HCT116 (cell line): ENCODE measurements around the gene JPH3. TPM values are rescaled to one million over a fixed set of nuclear protein-coding genes. Genes with fewer than 3 reads are reported as not detected.

Experiments used
- ATAC-seq: fragments of 200-7000 bp; cut with Tn5 transposase; 2 replicates; pipeline ENCODE4 v1.9.1; 2020; ENCODE audit warnings: mild to moderate bottlenecking, moderate library complexity
- BruUV-seq: library from RNA; stranded (reverse); fragments of 400-500 nt; replicated peaks from 2 replicates; lab custom pipeline; 2021; lab: Mats Ljungman, UMichigan
- CTCF ChIA-PET: fragments of 300-600 bp; sonication (Branson Sonifier 250); formaldehyde crosslinking; loops from one replicate; lab custom pipeline; 2021; ENCODE audit warnings: antibody characterized with exemption; lab: Charles Lee
- POLR2A ChIA-PET: fragments of 300-600, 350-600 bp; sonication (Branson Sonifier 250); formaldehyde crosslinking; loops from one replicate; lab custom pipeline; 2021; ENCODE audit warnings: antibody characterized with exemption; lab: Charles Lee
- RAD21 ChIA-PET, 2 experiments: fragments of 300-600 bp; sonication (Branson Sonifier 250); formaldehyde crosslinking; loops; one replicate each; lab custom pipeline; 2023; ENCODE audit warnings: low total read pairs in 2 of 2; ENCODE audit not compliant: uncharacterized antibody in 2 of 2, unreplicated experiment in 2 of 2, low non-redundant PET in 1 of 2; lab: Charles Lee
- DNase-seq: peaks from one replicate; pipeline ENCODE4 v3.0.0-alpha.2; 2010; ENCODE audit warnings: low read depth, low spot score
- H2AFZ ChIP-seq: fragments of 200-600 bp; shearing (Covaris generic), sonication (generic); 2 replicates; pipeline ENCODE4 v1.6.1; 2017; ENCODE audit warnings: low read depth, mixed run types, mixed read lengths, antibody characterized with exemption, low read length; ENCODE audit not compliant: poor library complexity, severe bottlenecking
- H3K27ac ChIP-seq: 2 replicates; pipeline ENCODE4 v1.5.1; 2012; ENCODE audit warnings: low read depth, low read length
- H3K27me3 ChIP-seq: fragments of 200-600 bp; sonication (generic); 2 replicates; pipeline ENCODE4 v1.6.1; 2016; ENCODE audit warnings: mixed run types, low read length, mixed read lengths; ENCODE audit not compliant: insufficient read depth
- H3K36me3 ChIP-seq, 2 experiments: fragments of 200-500 bp in 1 of 2; fragments of 200-600 bp in 1 of 2; sonication (Bioruptor generic) in 1 of 2; sonication (generic) in 1 of 2; 2 replicates each; pipeline versions ENCODE4 v1.5.1 to v1.6.1; 2014 to 2016; ENCODE audit warnings: low read length in 2 of 2, inconsistent platforms in 1 of 2, mixed read lengths in 1 of 2, mixed run types in 1 of 2; ENCODE audit not compliant: insufficient read depth in 2 of 2, control insufficient read depth in 1 of 2
- H3K4me1 ChIP-seq, 2 experiments: fragments of 200-600 bp in 1 of 2; sonication (generic) in 1 of 2; 2 replicates each; pipeline versions ENCODE4 v1.5.1 to v1.6.1; 2012 to 2017; ENCODE audit warnings: low read length in 2 of 2, inconsistent platforms in 1 of 2, mild to moderate bottlenecking in 1 of 2, mixed read lengths in 1 of 2, mixed run types in 1 of 2, moderate library complexity in 1 of 2; ENCODE audit not compliant: insufficient read depth in 2 of 2, control insufficient read depth in 1 of 2
- H3K4me2 ChIP-seq: fragments of 200-600 bp; sonication (generic); 2 replicates; pipeline ENCODE4 v1.6.1; 2017; ENCODE audit warnings: mixed run types, low read length, mixed read lengths
- H3K4me3 ChIP-seq, 2 experiments: fragments of 200-600 bp in 1 of 2; sonication (generic) in 1 of 2; replicated peaks in 1 of 2; 2 replicates each; pipeline ENCODE4 v1.5.1; 2011 to 2016; ENCODE audit warnings: low read length in 2 of 2, control low read depth in 1 of 2, low read depth in 1 of 2, mild to moderate bottlenecking in 1 of 2, mixed read lengths in 1 of 2, mixed run types in 1 of 2
- H3K79me2 ChIP-seq: fragments of 200-600 bp; sonication (generic); 2 replicates; pipeline ENCODE4 v1.6.1; 2017; ENCODE audit warnings: mild to moderate bottlenecking, mixed run types, low read length, moderate library complexity, mixed read lengths; ENCODE audit not compliant: insufficient read depth
- H3K9ac ChIP-seq: fragments of 200-600 bp; sonication (generic); 2 replicates; pipeline ENCODE4 v1.6.1; 2016; ENCODE audit warnings: low read length, mixed read lengths
- H3K9me2 ChIP-seq: fragments of 200-600 bp; sonication (generic), shearing (Covaris generic); 2 replicates; pipeline ENCODE4 v1.6.1; 2017; ENCODE audit warnings: mixed run types, mild to moderate bottlenecking, moderate library complexity; ENCODE audit not compliant: insufficient read depth
- H3K9me3 ChIP-seq, 2 experiments: fragments of 200-500 bp in 1 of 2; fragments of 200-600 bp in 1 of 2; sonication (Bioruptor generic) in 1 of 2; sonication (generic) in 1 of 2; 2 replicates each; pipeline ENCODE4 v1.6.1; 2014 to 2017; ENCODE audit warnings: low read length in 2 of 2, mixed read lengths in 2 of 2, inconsistent platforms in 1 of 2, low read depth in 1 of 2, mild to moderate bottlenecking in 1 of 2, mixed run types in 1 of 2, moderate library complexity in 1 of 2; ENCODE audit not compliant: control insufficient read depth in 1 of 2, insufficient read depth in 1 of 2
- H4K20me1 ChIP-seq: fragments of 200-600 bp; sonication (generic), shearing (Covaris generic); 2 replicates; pipeline ENCODE4 v1.6.1; 2017; ENCODE audit warnings: mixed run types, mild to moderate bottlenecking, moderate library complexity; ENCODE audit not compliant: insufficient read depth
- EGR1 ChIP-seq: IDR thresholded peaks from 2 replicates; pipeline ENCODE4 v1.6.1; 2012; ENCODE audit warnings: low read depth
- ELF1 ChIP-seq: IDR thresholded peaks from 2 replicates; pipeline ENCODE4 v1.6.1; 2012; ENCODE audit warnings: low read depth, borderline replicate concordance
- EZH2 ChIP-seq: fragments of 200-600 bp; sonication (generic); IDR thresholded peaks from 2 replicates; pipeline ENCODE4 v1.6.1; 2017; ENCODE audit warnings: antibody characterized with exemption, mixed run types
- REST ChIP-seq: IDR thresholded peaks from 2 replicates; pipeline ENCODE4 v1.6.1; 2012; ENCODE audit warnings: low read depth
- YY1 ChIP-seq: IDR thresholded peaks from 2 replicates; pipeline ENCODE4 v1.6.1; 2011; ENCODE audit warnings: low read length, low read depth, moderate library complexity, mild to moderate bottlenecking; ENCODE audit not compliant: insufficient replicate concordance; ENCODE audit errors: extremely low read depth
- ZBTB33 ChIP-seq: IDR thresholded peaks from 2 replicates; pipeline ENCODE4 v1.6.1; 2011; ENCODE audit warnings: mild to moderate bottlenecking, low read length, moderate library complexity; ENCODE audit not compliant: insufficient replicate concordance; ENCODE audit errors: extremely low read depth
- intact Hi-C: fragments of 100-400 bp; cut with micrococcal nuclease; formaldehyde crosslinking; loops from 2 replicates; pipeline ENCODE4 v1.10.0; 2022
- total RNA-seq: library from RNA; stranded (reverse); gene quantifications from one replicate; pipeline ENCODE4 v1.2.1, GENCODE V29; 2021; ENCODE audit not compliant: unreplicated experiment

Gene JPH3
- total RNA-seq, 1 experiment from 2014 or later: 0.10 TPM

DNA sequence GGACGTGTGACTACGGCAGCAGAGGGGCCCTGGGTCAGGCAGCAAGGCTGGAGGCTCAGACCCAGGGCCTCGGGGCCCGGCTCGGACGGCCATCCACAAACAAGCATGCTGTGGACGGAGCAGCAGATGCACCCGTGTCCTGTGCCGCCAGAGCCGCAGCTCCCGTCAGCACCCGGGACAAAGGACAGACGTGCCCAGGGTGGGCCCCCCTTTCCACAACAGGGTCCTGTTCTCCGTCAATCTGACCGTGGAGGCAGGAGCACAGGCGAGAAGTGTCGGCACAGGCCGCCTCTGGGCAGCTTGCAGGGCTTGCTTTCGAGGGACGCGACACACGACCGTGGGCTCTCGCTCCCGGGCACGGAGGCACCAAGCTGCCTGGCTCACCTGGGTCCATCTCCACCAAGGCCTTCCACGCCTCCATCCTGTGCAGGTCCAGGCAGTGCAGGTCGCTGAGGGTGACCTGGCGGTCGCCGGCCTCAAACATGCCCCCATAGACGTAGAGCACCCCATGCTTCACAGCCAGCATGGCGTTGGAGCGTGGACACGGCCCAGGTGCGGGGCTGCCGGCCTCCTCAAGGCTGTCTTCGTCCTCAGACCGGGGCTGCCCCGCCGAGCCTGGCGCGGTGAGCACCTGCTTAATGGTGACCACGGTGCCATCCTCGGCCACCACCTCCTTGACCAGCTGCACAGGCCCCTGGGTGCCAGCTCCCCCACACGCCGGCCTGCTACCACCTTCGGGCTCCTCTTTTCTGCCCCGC is 106.8 kb downstream of the JPH3 start:
- Histone ChIP-seq H4K20me1 (no peaks in the 10 kb centered on the region), H3K4me2 (no peak overlapping the region), H3K9ac (no peak overlapping the region), H3K79me2 (peaks cover 7% of the 10 kb centered on the region; the same call in 1 of the 2 replicates), H3K9me2 (no peaks in the 10 kb centered on the region), H3K36me3 (peaks cover 11 to 35% of the 10 kb centered on the region in 2 experiments; a peak in 3 of 4 replicates), H3K9me3 (no peaks in the 10 kb centered on the region), H3K4me1 (no peaks in the 10 kb centered on the region), H3K27me3 (no peaks in the 10 kb centered on the region), H3K4me3 (no peak overlapping the region), H3K27ac (no peak overlapping the region; the same call in 1 of the 2 replicates), H2AFZ (no peak overlapping the region)
- ChIA-PET CTCF (no interaction called here), RAD21 (no interaction called here), POLR2A (no interaction called here)
- no peak for TF ChIP-seq YY1
- TF ChIP-seq ZBTB33: no peak
- no peak for TF ChIP-seq ELF1
- TF ChIP-seq REST: no peak
- no peak for TF ChIP-seq EZH2
- no peak for TF ChIP-seq EGR1
- ATAC-seq (no peak), DNase-seq (no peak)
- intact Hi-C loops: no loop called here
- BruUV-seq: no TSS peak
